GM21515 (cell line): ENCODE results near the gene GNPAT.
A peak's percentile ranks its signal among the peaks of the same experiment; 100 is the strongest.
"Not testable (repeated sequence)": the region's sequence is repeated elsewhere in the genome, so short reads cannot be mapped to it uniquely, and the experiment has no call there.

Source experiments
- ATAC-seq: cut with Tn5 transposase; IDR thresholded peaks from one replicate; pipeline ENCODE4 v1.9.1; 2021; ENCODE audit not compliant: unreplicated experiment

Gene GNPAT

DNA sequence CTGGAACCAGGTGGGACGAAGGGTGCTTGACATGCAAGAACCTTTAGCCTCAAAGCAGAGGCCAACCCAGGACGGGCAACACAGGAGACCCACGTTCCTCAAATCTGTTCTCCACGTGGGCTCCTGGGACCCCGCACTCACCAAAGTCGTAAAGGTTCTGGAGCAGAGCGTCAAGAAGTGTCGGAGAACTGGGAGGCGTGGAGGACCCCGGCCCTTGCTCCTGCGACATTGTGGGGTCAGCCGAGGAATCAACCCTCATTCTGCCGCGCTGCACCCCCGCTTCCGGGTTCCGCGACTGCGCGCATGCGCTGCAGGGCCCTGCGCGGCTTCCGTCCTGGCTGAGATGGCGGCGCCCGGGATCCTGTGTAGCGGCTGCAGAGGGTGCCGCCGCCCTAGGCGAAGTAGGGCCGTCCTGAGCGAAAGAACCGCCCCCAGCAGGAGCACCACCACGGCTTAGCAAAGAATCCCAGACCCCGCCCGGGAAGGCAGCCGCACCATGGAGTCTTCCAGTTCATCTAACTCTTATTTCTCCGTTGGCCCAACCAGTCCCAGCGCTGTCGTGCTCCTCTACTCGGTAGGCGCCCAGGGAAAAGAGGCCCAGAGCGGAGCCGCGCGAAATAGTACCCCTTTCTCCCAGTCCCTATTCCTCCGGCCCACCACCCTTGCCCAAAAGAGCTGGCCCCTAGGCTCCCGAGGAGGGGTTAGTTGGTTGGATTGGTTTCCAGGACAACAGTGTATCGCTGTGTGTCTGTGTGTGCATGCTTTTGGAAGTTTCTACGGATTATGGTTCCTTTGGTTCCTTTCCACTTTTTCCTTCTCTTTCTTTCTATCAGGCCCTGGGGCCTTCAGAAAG lies at the start of gene GNPAT:
GNPAT (plus strand) TSS at position 330 of the 853 bp plus-strand sequence; CDS start at position 497, 167 bp downstream.
- ATAC-seq, result peak; percentile 93

DNA sequence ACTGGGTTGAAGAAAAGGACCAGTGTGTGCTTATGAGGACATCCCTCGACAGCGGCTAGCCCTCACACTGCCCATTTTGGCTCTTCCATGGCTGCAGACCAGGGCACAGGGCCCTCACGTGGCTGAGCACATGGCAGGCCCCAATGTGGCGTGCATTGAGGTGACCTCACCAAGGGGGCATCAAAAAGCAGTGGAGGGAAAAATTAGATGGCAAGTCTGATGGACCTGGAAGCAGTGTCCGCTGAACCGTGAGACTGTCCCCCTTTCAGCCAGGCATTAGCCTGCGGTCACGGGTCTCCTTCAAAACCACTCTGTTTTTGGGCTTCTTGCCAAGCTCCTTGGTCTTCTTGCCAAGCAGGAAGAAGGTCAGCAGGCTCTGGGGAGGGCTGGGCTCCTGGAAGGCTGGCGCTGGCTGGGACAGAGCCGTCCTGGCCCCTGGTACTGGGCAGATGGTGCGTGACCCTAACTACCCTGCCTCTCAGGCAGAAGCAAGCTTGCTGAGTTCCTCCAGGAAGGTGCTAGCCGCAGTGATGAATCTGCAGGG lies 48.3 kb upstream of the GNPAT start:
- ATAC-seq, result no peak

DNA sequence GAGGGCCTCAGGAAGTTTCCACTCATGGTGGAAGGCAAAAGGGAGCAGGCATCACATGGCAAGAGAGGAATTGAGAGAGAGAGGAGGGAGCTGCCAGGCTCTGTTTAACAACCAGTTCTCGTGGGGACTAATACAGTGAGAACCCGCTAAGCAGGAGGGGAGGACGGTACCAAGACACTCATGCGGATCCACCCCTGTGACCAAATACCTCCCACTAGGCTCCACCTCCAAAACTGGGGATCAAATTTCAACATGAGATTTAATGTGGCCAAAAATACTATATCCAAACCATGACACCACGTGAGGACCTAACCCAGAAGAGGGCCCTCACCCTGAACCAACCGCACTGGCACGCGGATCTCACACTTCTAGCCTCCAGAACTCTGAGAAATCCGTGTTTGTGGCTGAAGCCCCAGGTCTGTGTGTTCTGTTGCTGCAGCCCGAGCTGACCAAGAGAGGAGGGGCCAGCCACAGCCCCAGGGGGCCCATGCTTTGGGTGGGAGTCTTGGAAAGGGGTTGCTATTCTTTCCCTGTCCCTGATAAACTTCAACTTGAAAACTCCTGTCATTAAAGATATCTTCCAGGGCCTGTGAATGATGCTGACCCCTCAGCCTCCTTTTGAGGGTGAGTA lies 47.2 kb upstream of the GNPAT start:
- ATAC-seq, result no peak

DNA sequence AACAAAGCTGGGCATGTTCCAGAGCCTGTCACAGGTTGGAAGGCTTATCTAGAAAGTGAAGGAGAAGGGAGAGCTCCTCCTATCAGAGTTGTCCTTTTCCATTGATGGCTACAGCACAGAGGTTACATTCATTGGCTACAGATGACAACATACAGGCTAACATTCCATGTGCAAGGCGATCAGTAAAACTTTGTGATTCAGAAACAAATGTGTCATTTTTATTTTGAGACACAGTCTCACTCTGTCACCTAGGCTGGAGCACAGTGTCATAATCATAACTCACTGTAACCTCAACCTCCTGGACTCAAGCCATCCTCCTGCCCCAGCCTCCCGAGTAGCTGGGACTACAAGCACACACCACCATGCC lies 46.6 kb upstream of the GNPAT start:
- no peak for ATAC-seq

DNA sequence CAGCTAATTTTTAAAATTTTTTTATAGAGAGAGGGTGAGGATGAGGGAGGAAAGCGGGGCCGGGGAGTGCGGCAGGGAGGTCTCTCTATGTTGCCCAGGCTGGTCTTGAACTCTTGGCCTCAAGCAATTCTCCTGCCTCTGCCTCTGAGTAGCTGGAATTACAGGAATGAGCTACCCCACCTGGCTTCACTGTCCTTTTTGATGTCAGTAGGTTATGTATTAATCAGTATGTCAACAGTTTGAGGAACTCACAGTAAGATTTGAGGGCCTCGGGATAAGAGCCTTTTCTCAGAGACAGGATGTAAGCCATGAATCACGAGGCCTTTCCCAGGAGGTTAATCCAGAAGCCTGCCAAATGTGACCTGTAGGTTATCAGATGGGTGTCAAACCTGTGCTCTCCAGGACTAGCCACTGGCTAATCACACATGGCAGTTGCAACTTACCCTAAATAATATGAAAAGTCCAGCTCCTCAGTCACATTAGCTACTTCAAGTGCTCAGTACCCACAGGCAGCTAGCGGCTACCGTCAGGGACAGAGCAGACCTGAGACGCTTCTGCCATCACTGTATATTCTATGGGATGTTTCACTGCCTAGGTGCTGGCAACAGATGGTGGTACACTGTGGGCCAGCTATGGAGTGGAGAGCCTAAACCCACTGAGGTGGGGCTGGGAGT lies 46.0 kb upstream of the GNPAT start:
- ATAC-seq, result no peak

DNA sequence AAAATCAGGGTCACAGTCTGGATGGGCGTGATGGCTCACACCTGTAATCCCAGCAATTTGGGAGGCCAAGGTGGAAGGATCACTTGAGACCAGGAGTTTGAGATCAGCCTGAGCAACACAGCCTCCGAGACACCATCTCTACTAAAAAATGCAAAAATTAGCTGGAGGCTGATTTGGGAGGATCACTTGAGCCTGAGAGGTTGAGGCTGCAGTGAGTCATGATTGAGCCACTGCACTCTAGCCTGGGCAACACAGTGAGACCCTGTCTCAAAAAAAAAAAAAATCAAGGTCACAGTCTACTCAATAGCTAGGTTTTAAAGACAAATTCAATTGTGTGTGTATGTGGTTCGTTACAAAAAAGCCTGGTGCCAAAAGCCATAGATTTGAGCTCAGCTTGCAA lies 44.7 kb upstream of the GNPAT start:
- no peak for ATAC-seq

DNA sequence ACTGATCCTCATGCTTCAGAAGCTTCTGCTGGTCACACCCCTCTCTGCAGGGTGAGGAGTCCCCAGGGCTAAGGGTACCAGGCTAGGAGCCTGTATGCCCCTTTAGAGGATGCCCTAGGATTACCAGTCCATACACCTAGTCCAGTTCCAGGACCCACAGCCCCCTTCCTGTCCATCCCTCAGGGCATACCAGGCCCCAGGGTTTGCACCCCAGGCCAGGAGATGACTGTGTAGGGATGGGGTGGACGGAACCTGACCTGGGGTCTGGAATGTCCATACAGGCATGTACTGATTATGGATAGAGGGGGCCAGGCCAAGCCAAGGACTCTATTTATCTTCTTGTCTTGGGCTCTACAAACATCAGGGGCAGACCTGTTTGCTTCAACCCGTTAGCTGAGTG lies 44.3 kb upstream of the GNPAT start:
- ATAC-seq, result no peak

DNA sequence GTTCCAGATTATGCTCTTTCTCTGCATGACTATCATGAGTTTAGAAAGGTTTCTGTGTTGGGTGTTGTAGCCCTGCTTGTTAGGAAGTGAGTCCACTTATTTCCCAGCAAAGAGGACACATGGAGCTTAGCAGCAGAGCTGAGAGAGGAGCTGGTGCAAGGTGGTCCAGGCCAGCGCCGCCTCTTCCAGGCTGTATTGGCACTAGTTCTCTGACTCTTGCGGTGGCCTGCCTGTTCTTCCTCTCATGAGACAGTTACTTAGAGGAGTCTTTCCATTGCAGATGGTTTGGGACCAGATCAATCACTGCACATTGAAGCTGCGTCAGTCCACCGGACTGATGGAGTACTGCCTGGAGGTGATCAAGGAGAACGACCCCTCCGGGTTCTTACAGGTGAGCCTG lies 41.1 kb upstream of the GNPAT start:
- no peak for ATAC-seq

DNA sequence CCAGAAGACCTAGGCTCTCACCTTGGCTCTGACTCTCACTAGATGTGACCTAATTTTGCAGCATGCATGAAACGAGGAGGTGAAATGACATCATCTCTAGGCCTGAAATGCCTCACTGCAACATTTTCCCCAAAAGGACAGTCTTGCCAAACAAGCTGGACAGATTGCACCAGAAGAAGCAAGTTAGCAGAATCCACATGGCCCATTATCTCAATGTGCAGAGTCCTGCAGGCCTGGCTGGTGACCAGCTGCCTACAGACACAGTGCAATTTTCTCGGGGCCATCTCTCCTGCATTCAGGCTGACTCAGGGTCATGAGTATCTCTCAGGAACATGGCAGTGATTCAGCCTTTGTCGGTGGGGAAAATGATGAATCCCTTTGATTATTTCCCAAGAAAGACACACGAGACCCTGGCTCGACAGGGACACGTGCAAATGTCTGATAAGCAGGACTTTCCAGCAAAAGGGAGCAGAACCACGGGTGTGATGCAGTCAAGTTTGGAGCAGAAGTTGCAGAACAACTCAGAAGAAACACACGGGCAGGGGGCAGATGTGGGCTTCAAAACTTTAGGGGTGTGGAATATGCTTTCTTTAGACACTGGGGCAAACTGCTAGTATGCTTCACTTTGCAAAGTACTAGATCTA lies 40.5 kb upstream of the GNPAT start:
- ATAC-seq, result no peak

DNA sequence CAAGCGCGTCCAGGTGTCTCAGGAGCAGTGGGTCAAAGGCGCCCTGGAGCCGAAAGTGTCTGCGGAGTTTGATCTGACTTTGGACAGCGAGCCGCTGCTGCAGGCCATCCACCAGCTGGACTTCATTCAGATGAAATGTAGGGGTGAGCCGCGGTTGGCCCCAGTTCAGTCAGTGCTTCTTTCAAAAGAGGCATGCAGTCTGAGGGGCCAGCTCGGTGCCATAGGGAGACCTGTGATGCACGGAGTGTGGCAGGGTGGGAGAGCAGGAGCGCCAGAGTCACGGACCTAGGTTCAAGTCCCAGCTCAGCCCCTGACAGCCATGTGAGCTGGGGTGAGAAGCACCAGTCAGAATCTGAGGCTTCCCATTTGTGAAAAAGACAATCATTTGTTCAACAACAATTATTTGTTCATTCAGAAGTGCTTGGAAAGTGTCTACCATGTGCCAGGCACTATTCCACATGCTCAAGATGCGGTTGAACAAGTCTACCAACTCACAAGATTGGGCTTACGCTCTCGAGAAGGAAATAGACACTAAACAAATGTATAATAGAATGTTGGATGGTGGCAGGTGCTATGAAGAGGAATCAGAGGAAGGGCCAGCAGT lies 39.5 kb upstream of the GNPAT start:
- ATAC-seq, result no peak

DNA sequence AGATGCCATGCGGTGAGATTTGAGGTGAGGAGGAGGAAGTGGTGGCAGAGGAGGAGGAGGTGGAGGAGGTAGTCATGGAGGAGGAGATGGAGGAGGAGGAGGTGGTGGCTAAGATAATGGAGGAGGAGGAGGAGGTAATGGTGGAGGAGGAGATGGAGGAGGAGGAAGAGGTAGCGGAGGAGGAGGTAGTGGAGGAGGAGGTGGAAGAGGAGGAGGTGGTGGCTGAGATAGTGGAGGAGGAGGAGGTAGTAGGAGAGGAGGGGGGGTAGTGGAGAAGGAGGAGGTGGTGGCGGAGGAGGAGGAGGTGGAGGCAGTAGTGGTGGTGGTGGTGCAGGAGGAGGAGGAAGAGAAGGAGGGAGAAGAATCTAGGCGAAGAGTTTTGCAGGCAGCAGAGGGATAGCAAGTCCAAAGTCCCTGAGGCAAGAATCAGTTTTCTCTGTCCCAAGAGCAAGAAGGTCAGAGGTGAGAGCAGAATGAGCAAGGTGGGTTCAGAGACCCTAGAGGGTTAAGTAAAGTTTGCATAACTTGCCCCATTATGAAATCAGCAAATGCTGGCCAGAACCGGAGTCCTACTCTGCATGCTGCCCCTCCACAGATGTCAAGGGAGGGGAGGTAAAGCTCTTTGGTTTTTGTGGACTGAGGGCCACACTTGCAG lies 38.9 kb upstream of the GNPAT start:
- ATAC-seq, result no peak

DNA sequence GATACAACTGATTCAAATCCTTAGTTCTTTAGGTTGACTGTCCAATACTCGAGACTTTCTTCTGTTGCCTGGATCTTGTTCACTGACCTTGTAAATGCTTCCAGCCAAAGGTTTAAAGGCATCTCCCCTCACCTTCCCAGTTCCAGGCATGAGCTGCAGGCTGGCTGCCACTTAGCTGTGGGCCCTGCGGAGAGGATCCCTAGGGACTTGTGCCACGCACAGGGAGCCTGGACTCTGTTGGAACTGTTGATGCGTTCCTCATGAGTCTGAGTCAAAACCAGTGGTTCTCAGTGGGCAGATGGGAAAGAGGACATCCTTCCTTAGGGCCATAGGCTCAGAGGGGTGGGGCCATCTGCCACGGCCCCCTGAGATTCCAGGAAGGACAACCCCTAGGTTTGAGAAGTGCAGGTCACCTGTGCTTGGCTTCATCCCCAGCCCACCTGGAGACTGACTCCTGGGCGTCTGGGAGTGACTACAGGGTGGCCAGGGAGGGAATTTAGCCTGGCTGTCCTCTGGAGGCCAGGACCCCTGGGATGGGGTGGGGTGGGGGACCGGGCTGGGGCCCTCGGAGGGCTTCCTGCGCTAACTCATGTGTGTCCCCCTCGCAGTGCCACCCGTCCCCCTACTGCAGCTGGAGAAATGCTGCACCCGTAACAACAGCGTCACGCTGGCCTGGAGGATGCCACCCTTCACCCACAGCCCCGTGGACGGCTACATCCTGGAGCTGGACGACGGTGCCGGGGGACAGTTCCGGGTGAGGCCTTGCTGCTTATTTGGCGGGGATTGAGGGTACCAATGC lies 37.6 kb upstream of the GNPAT start:
- ATAC-seq, result no peak

DNA sequence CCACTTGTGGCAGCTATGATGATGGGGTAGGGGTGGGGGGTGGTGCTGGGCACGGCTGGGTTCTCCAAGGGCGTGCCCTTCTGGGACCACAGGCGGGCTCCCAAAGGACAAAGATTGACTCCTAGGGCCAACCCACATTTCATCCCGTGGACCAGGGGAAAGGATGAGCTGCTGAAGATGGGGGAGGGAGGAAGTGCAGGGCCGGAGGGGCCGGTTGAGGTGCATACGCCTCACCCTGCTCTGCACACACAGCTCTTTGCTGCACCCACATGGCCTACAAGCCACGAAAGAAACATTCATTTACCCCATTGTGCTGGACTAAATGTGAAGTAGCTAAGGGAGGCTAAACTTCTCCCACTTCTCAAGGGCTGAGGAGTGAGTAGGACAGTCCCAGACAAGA lies 34.2 kb upstream of the GNPAT start:
- ATAC-seq, result no peak

DNA sequence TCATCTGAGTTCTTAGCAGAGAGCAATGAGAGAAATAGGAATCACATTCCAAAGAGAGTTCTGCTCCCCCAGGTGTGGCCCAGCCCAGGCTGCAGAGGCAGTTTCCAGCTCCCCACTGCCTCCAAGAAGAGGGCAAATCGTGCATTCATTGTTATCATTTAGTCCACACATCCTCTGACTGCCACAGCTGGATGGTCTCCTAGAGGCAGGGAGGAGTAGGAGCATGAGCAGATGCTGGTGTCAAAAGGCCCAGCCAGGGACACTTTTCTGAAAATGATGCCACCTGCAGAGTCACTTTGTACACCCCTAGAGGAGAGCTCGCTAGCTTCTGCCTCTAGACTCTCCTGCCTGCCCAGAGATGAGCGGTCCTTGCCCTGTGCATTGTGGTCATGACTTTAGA lies 33.6 kb upstream of the GNPAT start:
- ATAC-seq, result no peak

DNA sequence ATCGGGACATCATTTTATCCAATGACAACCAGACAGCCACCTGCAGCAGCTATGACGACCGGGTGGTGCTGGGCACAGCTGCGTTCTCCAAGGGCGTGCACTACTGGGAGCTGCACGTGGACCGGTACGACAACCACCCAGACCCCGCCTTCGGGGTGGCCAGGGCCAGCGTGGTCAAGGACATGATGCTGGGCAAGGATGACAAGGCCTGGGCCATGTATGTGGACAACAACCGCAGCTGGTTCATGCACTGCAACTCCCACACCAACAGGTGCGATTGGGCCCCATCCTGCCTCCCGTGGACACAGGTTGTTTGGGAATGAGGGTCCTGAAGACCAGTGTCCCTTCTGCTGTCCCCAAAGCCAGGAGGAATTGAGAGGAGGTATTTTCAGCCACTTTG lies 32.0 kb upstream of the GNPAT start:
- no peak for ATAC-seq

DNA sequence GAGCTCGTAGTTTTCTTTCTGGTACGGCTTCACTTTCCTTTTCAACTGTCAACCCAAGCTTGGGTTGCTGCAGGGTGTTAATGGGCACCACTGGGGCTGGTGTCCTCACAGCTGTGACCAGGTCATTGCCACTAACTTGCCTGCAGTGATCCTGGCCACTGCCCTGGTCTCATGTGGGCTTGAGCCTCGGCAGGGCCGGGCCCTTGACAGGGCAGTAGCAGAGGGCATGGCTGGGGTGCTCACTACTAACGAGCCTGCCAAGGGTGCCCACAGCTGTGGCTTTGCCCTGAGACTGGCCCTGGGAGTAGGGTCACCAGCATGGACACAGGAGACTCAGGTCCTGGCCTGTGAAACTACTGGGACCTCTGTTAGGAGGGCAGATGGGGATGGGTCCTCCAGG lies 31.5 kb upstream of the GNPAT start:
- no peak for ATAC-seq

DNA sequence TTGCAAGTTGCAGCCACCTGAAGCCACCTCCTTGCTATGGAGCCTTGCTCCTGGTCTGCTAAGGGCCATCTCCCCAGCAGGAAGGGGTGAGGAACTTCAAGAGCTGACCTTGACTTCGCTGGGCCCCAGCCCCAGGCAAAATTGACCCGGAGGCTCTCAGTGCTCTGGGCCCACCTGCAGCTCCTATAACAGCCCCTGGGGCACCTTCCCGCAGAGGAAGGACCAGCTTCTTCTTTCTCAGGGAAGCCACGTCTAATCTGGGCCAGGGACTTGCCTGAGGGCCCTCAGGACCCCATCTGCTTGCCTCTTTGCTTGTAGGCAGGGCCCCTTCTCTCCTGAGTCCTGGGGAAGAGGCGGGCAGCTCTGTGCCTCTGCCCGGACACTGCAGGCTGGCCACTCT lies 30.9 kb upstream of the GNPAT start:
- ATAC-seq, result no peak

DNA sequence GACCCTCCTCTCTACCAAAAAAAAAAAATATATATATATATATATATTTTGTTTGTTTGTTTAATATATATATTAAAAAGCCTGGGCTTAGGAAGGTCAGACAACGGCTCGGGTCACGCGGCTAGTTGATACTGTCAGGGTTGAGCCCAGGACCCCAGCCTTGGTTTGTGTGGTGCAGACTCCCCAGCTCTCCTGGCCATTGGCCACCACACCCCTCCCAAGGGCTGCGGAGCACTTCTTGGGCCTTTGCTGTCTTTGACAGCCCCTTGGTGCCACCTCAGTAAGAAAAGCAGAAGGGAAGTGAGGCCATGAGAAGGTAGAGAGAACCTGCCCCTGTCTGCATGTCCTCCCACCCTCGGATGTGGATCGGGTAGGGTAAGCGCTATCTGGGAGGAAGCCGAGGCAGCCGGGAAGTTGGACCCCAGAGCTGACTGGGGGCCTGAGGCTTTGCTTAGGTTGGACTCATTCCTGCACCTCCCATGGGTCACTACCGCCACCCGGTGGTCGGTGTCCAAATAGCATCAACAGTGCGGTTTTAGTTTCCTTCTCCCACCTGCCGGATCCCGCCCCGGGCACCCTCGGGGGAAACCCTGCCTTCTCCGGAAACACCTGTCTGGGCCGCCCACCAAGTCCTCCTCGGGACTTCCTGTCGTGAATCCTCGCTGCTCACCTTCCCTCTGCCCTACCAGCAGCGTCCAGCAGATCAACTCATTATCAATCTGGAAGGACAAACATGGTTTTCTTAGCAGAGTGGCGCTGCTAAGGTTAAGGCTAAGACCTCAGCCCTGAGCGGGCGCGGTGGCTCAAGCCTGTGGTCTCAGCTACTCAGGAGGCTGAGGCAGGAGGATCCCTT lies 29.8 kb upstream of the GNPAT start:
- peak; percentile 88 for ATAC-seq

DNA sequence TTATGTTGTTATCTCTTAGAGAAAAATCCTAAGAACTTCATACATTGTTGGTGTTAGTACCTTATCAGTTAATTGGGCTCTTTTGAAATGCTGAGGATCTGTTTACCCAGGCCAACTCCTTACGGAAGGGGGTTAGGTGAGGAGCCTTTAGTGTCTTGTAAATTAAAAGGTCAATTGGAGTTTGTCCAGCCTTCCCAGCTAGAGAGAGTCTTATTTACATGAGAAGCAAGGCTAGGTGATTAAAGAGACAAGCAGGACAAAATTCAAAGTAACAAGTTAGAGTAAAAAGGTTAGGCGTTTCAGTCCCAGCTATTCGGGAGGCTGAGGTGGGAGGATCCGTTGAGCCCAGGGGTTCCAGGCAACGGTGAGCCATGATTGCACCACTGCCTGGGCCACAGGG lies 28.7 kb upstream of the GNPAT start:
- not testable (repeated sequence) for ATAC-seq
